HFF-Myc (cell line): ENCODE data around the gene AP3S2.

Experiments
- DNase-seq: peaks from one replicate; pipeline ENCODE4 v3.0.0-alpha.2; 2011; ENCODE audit warnings: low read depth; ENCODE audit errors: extremely low read depth
- H3K4me3 ChIP-seq: replicated peaks from 2 replicates; pipeline ENCODE4 v1.5.1; 2011; ENCODE audit warnings: low read depth, mild to moderate bottlenecking, control low read depth, low read length
- CTCF ChIP-seq: IDR thresholded peaks from 2 replicates; pipeline ENCODE4 v1.5.1; 2012; ENCODE audit warnings: mild to moderate bottlenecking, low read depth, low read length, control low read depth; ENCODE audit errors: missing control alignments

The AP3S2 gene

GRCh38 chr15:89847101-89847500 is 46.7 kb downstream of the AP3S2 start:
- TF ChIP-seq CTCF = no peak
- no peak overlapping the region for H3K4me3 ChIP-seq
- no peak for DNase-seq

GRCh38 chr15:89845305-89845893 is 48.4 kb downstream of the AP3S2 start:
- H3K4me3 ChIP-seq = no peak overlapping the region
- peak; percentile 78 for DNase-seq
- TF ChIP-seq CTCF = no peak

GRCh38 chr15:89841962-89842361 is 51.8 kb downstream of the AP3S2 start:
- no peak for TF ChIP-seq CTCF

DNA sequence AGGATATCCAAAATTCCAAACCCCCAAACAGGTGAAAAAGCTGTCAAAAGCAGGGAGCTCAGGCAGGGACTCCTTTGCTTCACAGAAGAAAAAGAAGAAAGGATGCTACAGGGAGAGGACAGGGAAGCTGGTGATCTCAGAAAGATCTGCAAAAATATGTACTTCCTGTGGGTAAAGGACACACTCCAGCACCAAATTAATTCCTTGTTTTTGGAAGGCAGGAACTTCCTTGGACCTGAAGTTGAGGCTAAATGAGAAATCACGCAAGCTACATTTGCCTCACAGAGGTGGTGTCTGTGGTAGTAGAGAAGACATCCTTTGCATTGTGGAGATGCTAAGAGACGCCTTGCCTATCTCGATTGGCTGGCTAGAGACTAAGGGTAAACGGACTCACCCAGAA is 52.5 kb downstream of the AP3S2 start:
- no peak overlapping the region for H3K4me3 ChIP-seq
- DNase-seq = no peak
- TF ChIP-seq CTCF = no peak

More at GRCh38 chr15:89841962-89842361, 51.8 kb downstream of the AP3S2 start:
- no peak for DNase-seq
- no peak overlapping the region for H3K4me3 ChIP-seq

- no peak for TF ChIP-seq CTCF
- no peak overlapping the region for H3K4me3 ChIP-seq
- DNase-seq = no peak
Measured at GRCh38 chr15:89839167-89839810, 54.5 kb downstream of the AP3S2 start.

DNA sequence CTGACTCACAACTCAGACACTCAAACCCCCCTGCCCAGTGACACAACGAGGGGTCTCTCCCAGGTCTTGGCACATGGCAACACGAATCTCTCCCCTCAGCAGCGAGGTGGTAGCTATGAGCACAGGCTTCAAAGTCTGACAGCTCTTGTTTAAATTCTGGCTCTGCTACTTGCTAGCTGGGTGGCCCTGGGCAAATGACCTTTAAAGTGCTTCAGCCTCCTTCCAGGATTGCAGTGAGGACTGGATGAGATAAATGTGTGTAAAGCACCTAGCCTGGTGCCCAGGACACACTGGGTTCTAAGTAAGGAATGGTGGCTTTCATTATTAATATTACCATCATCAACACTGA is 56.0 kb downstream of the AP3S2 start:
- no peak for TF ChIP-seq CTCF
- no peak overlapping the region for H3K4me3 ChIP-seq
- no peak for DNase-seq
